ENCODE measurements around the gene KIF1A. TPM values are rescaled to one million over a fixed set of nuclear protein-coding genes. Genes with fewer than 3 reads are reported as not detected.
"Not testable (repeated sequence)": the region's sequence is repeated elsewhere in the genome, so short reads cannot be mapped to it uniquely, and the experiment has no call there.

The KIF1A gene
- polyA plus RNA-seq, 1 donor from 2014 or later = 63.4 TPM

GRCh38 chr2:240781471-240782220 lies 38.4 kb downstream of the KIF1A start:
- TF ChIP-seq SMC3 (conservative IDR thresholded peaks at IDR 0.05; ENCODE audit: poor library complexity) (no peak), POLR2AphosphoS5 (IDR thresholded peaks at IDR 0.05) (no peak)
- TF ChIP-seq, protein P1, sequence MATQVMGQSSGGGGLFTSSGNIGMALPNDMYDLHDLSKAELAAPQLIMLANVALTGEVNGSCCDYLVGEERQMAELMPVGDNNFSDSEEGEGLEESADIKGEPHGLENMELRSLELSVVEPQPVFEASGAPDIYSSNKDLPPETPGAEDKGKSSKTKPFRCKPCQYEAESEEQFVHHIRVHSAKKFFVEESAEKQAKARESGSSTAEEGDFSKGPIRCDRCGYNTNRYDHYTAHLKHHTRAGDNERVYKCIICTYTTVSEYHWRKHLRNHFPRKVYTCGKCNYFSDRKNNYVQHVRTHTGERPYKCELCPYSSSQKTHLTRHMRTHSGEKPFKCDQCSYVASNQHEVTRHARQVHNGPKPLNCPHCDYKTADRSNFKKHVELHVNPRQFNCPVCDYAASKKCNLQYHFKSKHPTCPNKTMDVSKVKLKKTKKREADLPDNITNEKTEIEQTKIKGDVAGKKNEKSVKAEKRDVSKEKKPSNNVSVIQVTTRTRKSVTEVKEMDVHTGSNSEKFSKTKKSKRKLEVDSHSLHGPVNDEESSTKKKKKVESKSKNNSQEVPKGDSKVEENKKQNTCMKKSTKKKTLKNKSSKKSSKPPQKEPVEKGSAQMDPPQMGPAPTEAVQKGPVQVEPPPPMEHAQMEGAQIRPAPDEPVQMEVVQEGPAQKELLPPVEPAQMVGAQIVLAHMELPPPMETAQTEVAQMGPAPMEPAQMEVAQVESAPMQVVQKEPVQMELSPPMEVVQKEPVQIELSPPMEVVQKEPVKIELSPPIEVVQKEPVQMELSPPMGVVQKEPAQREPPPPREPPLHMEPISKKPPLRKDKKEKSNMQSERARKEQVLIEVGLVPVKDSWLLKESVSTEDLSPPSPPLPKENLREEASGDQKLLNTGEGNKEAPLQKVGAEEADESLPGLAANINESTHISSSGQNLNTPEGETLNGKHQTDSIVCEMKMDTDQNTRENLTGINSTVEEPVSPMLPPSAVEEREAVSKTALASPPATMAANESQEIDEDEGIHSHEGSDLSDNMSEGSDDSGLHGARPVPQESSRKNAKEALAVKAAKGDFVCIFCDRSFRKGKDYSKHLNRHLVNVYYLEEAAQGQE (IDR thresholded peaks at IDR 0.05; ENCODE audit: borderline replicate concordance) = no peak
- Histone ChIP-seq H3K36me3 (ENCODE audit: insufficient read depth, low read length) (no peaks in the 10 kb centered on the region), H4K20me1 (ENCODE audit: insufficient read depth) (no peaks in the 10 kb centered on the region), H3F3A (ENCODE audit: insufficient read depth, low read length, poor library complexity, severe bottlenecking) (no peaks in the 10 kb centered on the region), H3K9me3 (ENCODE audit: low read length) (no peaks in the 10 kb centered on the region), H3K4me2 (ENCODE audit: low read length) (no peak overlapping the region), H3K4me3 (ENCODE audit: low read length) (no peak overlapping the region), H3K9me2 (ENCODE audit: insufficient read depth, low read length) (no peaks in the 10 kb centered on the region), H3K27me3 (ENCODE audit: insufficient read depth, low read depth, low read length) (no peaks in the 10 kb centered on the region), H3K9ac (ENCODE audit: low read length) (no peak overlapping the region), H3K27ac (ENCODE audit: low read length) (no peak overlapping the region), H3K79me2 (replicated peaks; ENCODE audit: insufficient read depth, low read length) (no peaks in the 10 kb centered on the region), H2AFZ (ENCODE audit: low read depth, low read length) (no peak overlapping the region)

GRCh38 chr2:240780023-240780700 lies 39.9 kb downstream of the KIF1A start:
- no peak overlapping the region for H2AFZ ChIP-seq (ENCODE audit: low read depth, low read length)
- no peaks in the 10 kb centered on the region for H4K20me1 ChIP-seq (ENCODE audit: insufficient read depth)
- no peak for TF ChIP-seq POLR2AphosphoS5 (IDR thresholded peaks at IDR 0.05)
- no peak for TF ChIP-seq TAF1 (IDR thresholded peaks at IDR 0.05; ENCODE audit: low read depth)
- no peaks in the 10 kb centered on the region for H3K79me2 ChIP-seq (replicated peaks; ENCODE audit: insufficient read depth, low read length)
- H3K27me3 ChIP-seq (ENCODE audit: insufficient read depth, low read depth, low read length) = no peaks in the 10 kb centered on the region
- no peaks in the 10 kb centered on the region for H3K9me2 ChIP-seq (ENCODE audit: insufficient read depth, low read length)
- no peak overlapping the region for H3K27ac ChIP-seq (ENCODE audit: low read length)
- no peak overlapping the region for H3K4me2 ChIP-seq (ENCODE audit: low read length)
- H3K9ac ChIP-seq (ENCODE audit: low read length) = no peak overlapping the region
- no peak overlapping the region for H3K4me3 ChIP-seq (ENCODE audit: low read length)
- peaks cover 7% of the 10 kb centered on the region for H3K36me3 ChIP-seq (ENCODE audit: insufficient read depth, low read length)
- H3F3A ChIP-seq (ENCODE audit: insufficient read depth, low read length, poor library complexity, severe bottlenecking) = no peaks in the 10 kb centered on the region
- H3K9me3 ChIP-seq (ENCODE audit: low read length) = no peaks in the 10 kb centered on the region

DNA sequence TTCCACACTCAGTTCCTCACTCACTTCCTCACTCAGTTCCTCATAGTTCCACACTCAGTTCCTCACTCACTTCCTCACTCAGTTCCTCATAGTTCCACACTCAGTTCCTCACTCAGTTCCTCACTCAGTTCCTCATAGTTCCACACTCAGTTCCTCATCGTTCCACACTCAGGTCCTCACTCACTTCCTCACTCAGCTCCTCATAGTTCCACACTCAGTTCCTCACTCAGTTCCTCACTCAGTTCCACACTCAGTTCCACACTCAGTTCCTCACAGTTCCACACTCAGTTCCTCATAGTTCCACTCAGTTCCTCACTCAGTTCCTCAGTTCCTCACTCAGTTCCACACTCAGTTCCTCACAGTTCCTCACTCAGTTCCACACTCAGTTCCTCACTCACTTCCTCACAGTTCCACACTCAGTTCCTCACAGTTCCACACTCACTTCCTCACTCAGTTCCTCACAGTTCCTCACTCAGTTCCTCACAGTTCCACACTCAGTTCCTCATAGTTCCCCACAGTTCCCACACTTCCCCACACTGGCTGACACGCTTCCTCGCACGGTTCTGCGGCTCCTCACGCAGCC lies 40.7 kb downstream of the KIF1A start:
- not testable (repeated sequence) for H3K4me2 ChIP-seq (ENCODE audit: low read length); H3K9ac ChIP-seq (ENCODE audit: low read length); H3K9me3 ChIP-seq (ENCODE audit: low read length); H2AFZ ChIP-seq (ENCODE audit: low read depth, low read length); H3K36me3 ChIP-seq (ENCODE audit: insufficient read depth, low read length); H3K27ac ChIP-seq (ENCODE audit: low read length); H3K79me2 ChIP-seq (replicated peaks; ENCODE audit: insufficient read depth, low read length); H4K20me1 ChIP-seq (ENCODE audit: insufficient read depth); H3F3A ChIP-seq (ENCODE audit: insufficient read depth, low read length, poor library complexity, severe bottlenecking); H3K9me2 ChIP-seq (ENCODE audit: insufficient read depth, low read length); H3K27me3 ChIP-seq (ENCODE audit: insufficient read depth, low read depth, low read length); H3K4me3 ChIP-seq (ENCODE audit: low read length)

GRCh38 chr2:240778426-240778825 lies 41.6 kb downstream of the KIF1A start:
- Histone ChIP-seq H3K36me3 (ENCODE audit: insufficient read depth, low read length) (peaks cover 7% of the 10 kb centered on the region), H3K4me2 (ENCODE audit: low read length) (no peak overlapping the region), H3K4me3 (ENCODE audit: low read length) (no peak overlapping the region), H4K20me1 (ENCODE audit: insufficient read depth) (no peaks in the 10 kb centered on the region), H3K9ac (ENCODE audit: low read length) (no peak overlapping the region), H2AFZ (ENCODE audit: low read depth, low read length) (no peak overlapping the region), H3F3A (ENCODE audit: insufficient read depth, low read length, poor library complexity, severe bottlenecking) (no peaks in the 10 kb centered on the region), H3K9me2 (ENCODE audit: insufficient read depth, low read length) (no peaks in the 10 kb centered on the region), H3K27ac (ENCODE audit: low read length) (no peak overlapping the region), H3K27me3 (ENCODE audit: insufficient read depth, low read depth, low read length) (no peaks in the 10 kb centered on the region), H3K9me3 (ENCODE audit: low read length) (no peaks in the 10 kb centered on the region), H3K79me2 (replicated peaks; ENCODE audit: insufficient read depth, low read length) (no peaks in the 10 kb centered on the region)
- TF ChIP-seq SMC3 (conservative IDR thresholded peaks at IDR 0.05; ENCODE audit: poor library complexity) (no peak), EZH2 (IDR thresholded peaks at IDR 0.05; ENCODE audit: borderline replicate concordance, insufficient read depth, low read length, poor library complexity, severe bottlenecking) (no peak), RAD21 (conservative IDR thresholded peaks at IDR 0.05) (no peak)
- TF ChIP-seq, protein P2, sequence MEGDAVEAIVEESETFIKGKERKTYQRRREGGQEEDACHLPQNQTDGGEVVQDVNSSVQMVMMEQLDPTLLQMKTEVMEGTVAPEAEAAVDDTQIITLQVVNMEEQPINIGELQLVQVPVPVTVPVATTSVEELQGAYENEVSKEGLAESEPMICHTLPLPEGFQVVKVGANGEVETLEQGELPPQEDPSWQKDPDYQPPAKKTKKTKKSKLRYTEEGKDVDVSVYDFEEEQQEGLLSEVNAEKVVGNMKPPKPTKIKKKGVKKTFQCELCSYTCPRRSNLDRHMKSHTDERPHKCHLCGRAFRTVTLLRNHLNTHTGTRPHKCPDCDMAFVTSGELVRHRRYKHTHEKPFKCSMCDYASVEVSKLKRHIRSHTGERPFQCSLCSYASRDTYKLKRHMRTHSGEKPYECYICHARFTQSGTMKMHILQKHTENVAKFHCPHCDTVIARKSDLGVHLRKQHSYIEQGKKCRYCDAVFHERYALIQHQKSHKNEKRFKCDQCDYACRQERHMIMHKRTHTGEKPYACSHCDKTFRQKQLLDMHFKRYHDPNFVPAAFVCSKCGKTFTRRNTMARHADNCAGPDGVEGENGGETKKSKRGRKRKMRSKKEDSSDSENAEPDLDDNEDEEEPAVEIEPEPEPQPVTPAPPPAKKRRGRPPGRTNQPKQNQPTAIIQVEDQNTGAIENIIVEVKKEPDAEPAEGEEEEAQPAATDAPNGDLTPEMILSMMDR (IDR thresholded peaks at IDR 0.05; ENCODE audit: poor library complexity, severe bottlenecking) = no peak
